ENCODE measurements around the gene ERMAP. TPM values are rescaled to one million over a fixed set of nuclear protein-coding genes. Genes with fewer than 3 reads are reported as not detected.

ERMAP gene
- total and polyA plus RNA-seq, 2 experiments from 2014 or later = 1.2 to 2.2 TPM

DNA sequence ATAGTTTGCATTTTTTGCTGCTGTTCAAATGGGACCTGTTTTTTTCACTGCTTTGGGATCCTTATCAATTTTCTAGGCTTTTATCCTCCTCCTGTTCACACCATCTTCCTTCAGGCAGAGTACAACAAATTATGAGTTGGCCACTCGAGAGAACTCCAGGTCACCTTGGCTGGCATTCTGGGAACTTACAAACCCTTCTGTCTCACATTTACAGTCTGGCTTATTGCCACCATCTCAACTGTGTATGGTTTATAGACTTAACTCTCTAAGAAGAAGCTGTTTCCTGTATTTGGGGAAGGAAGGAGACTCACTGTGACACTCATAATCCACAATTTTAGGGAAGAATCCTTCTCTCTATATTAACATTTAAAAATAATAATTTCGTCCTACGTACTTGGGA is 24.1 kb downstream of the ERMAP start:
- peaks cover 18% of the 10 kb centered on the region for H3K36me3 Mint-ChIP-seq (ENCODE audit: low read depth)
- H3K9me3 Mint-ChIP-seq = no peaks in the 10 kb centered on the region
- H3K4me1 ChIP-seq (ENCODE audit: insufficient read depth) = peaks cover 10% of the 10 kb centered on the region
- peaks cover 3% of the 10 kb centered on the region for H3K4me1 Mint-ChIP-seq
- H3K27ac Mint-ChIP-seq = no peak overlapping the region
- H3K27me3 Mint-ChIP-seq (ENCODE audit: insufficient read depth, low read depth, poor library complexity) = peaks cover 2% of the 10 kb centered on the region
- no peaks in the 10 kb centered on the region for H3K27me3 ChIP-seq (ENCODE audit: insufficient read depth)
- no peak overlapping the region for H3K4me2 ChIP-seq
- H3K36me3 ChIP-seq (ENCODE audit: insufficient read depth) = no peaks in the 10 kb centered on the region
- ATAC-seq (no peak), DNase-seq (ENCODE audit: low spot score) (no peak)
- H3K4me3 Mint-ChIP-seq = no peak overlapping the region
- no peak overlapping the region for H3K27ac ChIP-seq (ENCODE audit: low read depth)
- no peak overlapping the region for H2AFZ ChIP-seq
- TF ChIP-seq EZH2phosphoT487 (IDR thresholded peaks at IDR 0.05; ENCODE audit: unreplicated experiment) (no peak), CREB1 (CRISPR knock-in tag; IDR thresholded peaks at IDR 0.05; ENCODE audit: low read depth) (no peak), STAT1 (IDR thresholded peaks at IDR 0.05; ENCODE audit: unreplicated experiment) (no peak), POLR2AphosphoS5 (IDR thresholded peaks at IDR 0.05; ENCODE audit: low read depth) (no peak), EZH2 (IDR thresholded peaks at IDR 0.05; ENCODE audit: low read depth, unreplicated experiment) (no peak), NANOG (IDR thresholded peaks at IDR 0.05; ENCODE audit: borderline replicate concordance) (no peak), ETS1 (IDR thresholded peaks at IDR 0.05) (no peak), ZNF114 (CRISPR knock-in tag; IDR thresholded peaks at IDR 0.05) (no peak)
- TF ChIP-seq, protein P1, sequence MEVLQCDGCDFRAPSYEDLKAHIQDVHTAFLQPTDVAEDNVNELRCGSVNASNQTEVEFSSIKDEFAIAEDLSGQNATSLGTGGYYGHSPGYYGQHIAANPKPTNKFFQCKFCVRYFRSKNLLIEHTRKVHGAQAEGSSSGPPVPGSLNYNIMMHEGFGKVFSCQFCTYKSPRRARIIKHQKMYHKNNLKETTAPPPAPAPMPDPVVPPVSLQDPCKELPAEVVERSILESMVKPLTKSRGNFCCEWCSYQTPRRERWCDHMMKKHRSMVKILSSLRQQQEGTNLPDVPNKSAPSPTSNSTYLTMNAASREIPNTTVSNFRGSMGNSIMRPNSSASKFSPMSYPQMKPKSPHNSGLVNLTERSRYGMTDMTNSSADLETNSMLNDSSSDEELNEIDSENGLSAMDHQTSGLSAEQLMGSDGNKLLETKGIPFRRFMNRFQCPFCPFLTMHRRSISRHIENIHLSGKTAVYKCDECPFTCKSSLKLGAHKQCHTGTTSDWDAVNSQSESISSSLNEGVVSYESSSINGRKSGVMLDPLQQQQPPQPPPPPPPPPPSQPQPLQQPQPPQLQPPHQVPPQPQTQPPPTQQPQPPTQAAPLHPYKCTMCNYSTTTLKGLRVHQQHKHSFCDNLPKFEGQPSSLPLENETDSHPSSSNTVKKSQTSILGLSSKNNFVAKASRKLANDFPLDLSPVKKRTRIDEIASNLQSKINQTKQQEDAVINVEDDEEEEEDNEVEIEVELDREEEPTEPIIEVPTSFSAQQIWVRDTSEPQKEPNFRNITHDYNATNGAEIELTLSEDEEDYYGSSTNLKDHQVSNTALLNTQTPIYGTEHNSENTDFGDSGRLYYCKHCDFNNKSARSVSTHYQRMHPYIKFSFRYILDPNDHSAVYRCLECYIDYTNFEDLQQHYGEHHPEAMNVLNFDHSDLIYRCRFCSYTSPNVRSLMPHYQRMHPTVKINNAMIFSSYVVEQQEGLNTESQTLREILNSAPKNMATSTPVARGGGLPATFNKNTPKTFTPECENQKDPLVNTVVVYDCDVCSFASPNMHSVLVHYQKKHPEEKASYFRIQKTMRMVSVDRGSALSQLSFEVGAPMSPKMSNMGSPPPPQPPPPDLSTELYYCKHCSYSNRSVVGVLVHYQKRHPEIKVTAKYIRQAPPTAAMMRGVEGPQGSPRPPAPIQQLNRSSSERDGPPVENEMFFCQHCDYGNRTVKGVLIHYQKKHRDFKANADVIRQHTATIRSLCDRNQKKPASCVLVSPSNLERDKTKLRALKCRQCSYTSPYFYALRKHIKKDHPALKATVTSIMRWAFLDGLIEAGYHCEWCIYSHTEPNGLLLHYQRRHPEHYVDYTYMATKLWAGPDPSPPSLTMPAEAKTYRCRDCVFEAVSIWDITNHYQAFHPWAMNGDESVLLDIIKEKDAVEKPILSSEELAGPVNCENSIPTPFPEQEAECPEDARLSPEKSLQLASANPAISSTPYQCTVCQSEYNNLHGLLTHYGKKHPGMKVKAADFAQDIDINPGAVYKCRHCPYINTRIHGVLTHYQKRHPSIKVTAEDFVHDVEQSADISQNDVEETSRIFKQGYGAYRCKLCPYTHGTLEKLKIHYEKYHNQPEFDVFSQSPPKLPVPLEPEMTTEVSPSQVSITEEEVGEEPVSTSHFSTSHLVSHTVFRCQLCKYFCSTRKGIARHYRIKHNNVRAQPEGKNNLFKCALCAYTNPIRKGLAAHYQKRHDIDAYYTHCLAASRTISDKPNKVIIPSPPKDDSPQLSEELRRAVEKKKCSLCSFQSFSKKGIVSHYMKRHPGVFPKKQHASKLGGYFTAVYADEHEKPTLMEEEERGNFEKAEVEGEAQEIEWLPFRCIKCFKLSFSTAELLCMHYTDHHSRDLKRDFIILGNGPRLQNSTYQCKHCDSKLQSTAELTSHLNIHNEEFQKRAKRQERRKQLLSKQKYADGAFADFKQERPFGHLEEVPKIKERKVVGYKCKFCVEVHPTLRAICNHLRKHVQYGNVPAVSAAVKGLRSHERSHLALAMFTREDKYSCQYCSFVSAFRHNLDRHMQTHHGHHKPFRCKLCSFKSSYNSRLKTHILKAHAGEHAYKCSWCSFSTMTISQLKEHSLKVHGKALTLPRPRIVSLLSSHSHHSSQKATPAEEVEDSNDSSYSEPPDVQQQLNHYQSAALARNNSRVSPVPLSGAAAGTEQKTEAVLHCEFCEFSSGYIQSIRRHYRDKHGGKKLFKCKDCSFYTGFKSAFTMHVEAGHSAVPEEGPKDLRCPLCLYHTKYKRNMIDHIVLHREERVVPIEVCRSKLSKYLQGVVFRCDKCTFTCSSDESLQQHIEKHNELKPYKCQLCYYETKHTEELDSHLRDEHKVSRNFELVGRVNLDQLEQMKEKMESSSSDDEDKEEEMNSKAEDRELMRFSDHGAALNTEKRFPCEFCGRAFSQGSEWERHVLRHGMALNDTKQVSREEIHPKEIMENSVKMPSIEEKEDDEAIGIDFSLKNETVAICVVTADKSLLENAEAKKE (CRISPR knock-in tag; IDR thresholded peaks at IDR 0.05) = no peak
- H3K4me3 ChIP-seq = no peak overlapping the region
- no peaks in the 10 kb centered on the region for H4K20me1 ChIP-seq (replicated peaks; ENCODE audit: insufficient read depth)
- no peaks in the 10 kb centered on the region for H3K9me2 ChIP-seq (ENCODE audit: insufficient read depth)
- no peaks in the 10 kb centered on the region for H3F3A ChIP-seq (replicated peaks; ENCODE audit: low read depth)
- no peaks in the 10 kb centered on the region for H3K79me2 ChIP-seq (replicated peaks; ENCODE audit: insufficient read depth)

Measured in GM23338 (cell line).